K562 (cell line): ENCODE measurements around the gene FAM83E. TPM values are rescaled to one million over a fixed set of nuclear protein-coding genes. Genes with fewer than 3 reads are reported as not detected.

ENCODE experiments used
- ARNT ChIP-seq, 2 experiments: fragments of 450-650 bp; IDR thresholded peaks; 2 replicates each; pipeline ENCODE4 v1.6.1; 2016; ENCODE audit warnings: mild to moderate bottlenecking in 1 of 2
- CBX2 ChIP-seq: fragments of 200-600 bp; sonication (generic); IDR thresholded peaks from one replicate; pipeline ENCODE4 v1.6.1; 2012; ENCODE audit warnings: mild to moderate bottlenecking, low read length, inconsistent platforms; ENCODE audit not compliant: insufficient read depth, poor library complexity, severe bottlenecking
- CHD2 ChIP-seq: IDR thresholded peaks from 2 replicates; pipeline ENCODE4 v1.6.1; 2011; ENCODE audit warnings: low read depth, low read length
- CSDE1 ChIP-seq, 2 experiments: fragments of 450-650 bp; IDR thresholded peaks; 2 replicates each; pipeline ENCODE4 v1.6.1; 2016; ENCODE audit warnings: mild to moderate bottlenecking in 1 of 2
- DACH1 ChIP-seq: fragments of 450-650 bp; IDR thresholded peaks from 2 replicates; pipeline ENCODE4 v1.6.1; 2018; ENCODE audit not compliant: partially characterized antibody
- ERF ChIP-seq: fragments of 450-650 bp; formaldehyde crosslinking; IDR thresholded peaks from 2 replicates; pipeline ENCODE4 v1.4.0; 2020; ENCODE audit warnings: mild to moderate bottlenecking, mixed read lengths
- FOXK2 ChIP-seq, 2 experiments: fragments of 450-650 bp; IDR thresholded peaks in 1 of 2; conservative IDR thresholded peaks in 1 of 2; 2 replicates each; pipeline ENCODE4 v1.6.1; 2016; ENCODE audit warnings: low read depth in 2 of 2, mild to moderate bottlenecking in 1 of 2
- MCM3 ChIP-seq: fragments of 450-650 bp; IDR thresholded peaks from 2 replicates; pipeline ENCODE4 v1.6.1; 2016
- MLX ChIP-seq, 2 experiments: fragments of 450-650 bp in 1 of 2; sonication (generic) in 1 of 2; formaldehyde crosslinking; conservative IDR thresholded peaks; 2 replicates each; pipeline versions ENCODE4 v1.4.0 to v1.8.1; 2020 to 2022; ENCODE audit warnings: mild to moderate bottlenecking in 1 of 2, missing genetic modification reagents in 1 of 2
- OTX1 ChIP-seq: fragments of 450-650 bp; formaldehyde crosslinking; IDR thresholded peaks from 2 replicates; pipeline ENCODE4 v1.4.0; 2022; ENCODE audit warnings: mild to moderate bottlenecking
- POLR3G ChIP-seq: IDR thresholded peaks from 2 replicates; pipeline ENCODE4 v1.6.1; 2011; ENCODE audit not compliant: insufficient read length, insufficient replicate concordance; ENCODE audit errors: extremely low read depth
- SIN3A ChIP-seq, 2 experiments: fragments of 150-350 bp in 1 of 2; IDR thresholded peaks; 2 replicates each; pipeline ENCODE4 v1.6.1; 2011 to 2016; ENCODE audit warnings: borderline replicate concordance in 2 of 2, low read depth in 2 of 2, low read length in 2 of 2, mild to moderate bottlenecking in 2 of 2, moderate library complexity in 2 of 2; ENCODE audit not compliant: control insufficient read depth in 1 of 2
- SIRT6 ChIP-seq: IDR thresholded peaks from one replicate; pipeline ENCODE4 v1.6.1; 2012; ENCODE audit warnings: low read depth, mild to moderate bottlenecking, control low read depth, inconsistent platforms, low read length, moderate library complexity
- SRF ChIP-seq, 2 experiments: fragments of 250-450, 450-650 bp in 1 of 2; sonication (Bioruptor Pico) in 1 of 2; sonication (generic) in 1 of 2; formaldehyde crosslinking; IDR thresholded peaks; 2 replicates each; pipeline versions ENCODE4 v1.5.0 to v1.5.1; 2020 to 2022; ENCODE audit warnings: mild to moderate bottlenecking in 1 of 2, missing genetic modification reagents in 1 of 2
- SRSF9 ChIP-seq: fragments of 200-400 bp; formaldehyde crosslinking; IDR thresholded peaks from 2 replicates; pipeline ENCODE4 v1.6.1; 2017; ENCODE audit warnings: low read depth, low read length, borderline replicate concordance
- TCF7L2 ChIP-seq: fragments of 150-350 bp; IDR thresholded peaks from 2 replicates; pipeline ENCODE4 v1.6.1; 2016; ENCODE audit warnings: low read depth, mild to moderate bottlenecking, low read length, moderate library complexity
- TFAM ChIP-seq: fragments of 250-450 bp; sonication (Bioruptor Pico); conservative IDR thresholded peaks from 2 replicates; pipeline ENCODE4 v1.5.0; 2021; ENCODE audit warnings: mild to moderate bottlenecking, moderate library complexity
- TFE3 ChIP-seq: fragments of 450-650 bp; formaldehyde crosslinking; IDR thresholded peaks from 2 replicates; pipeline ENCODE4 v1.4.0; 2020; ENCODE audit warnings: mild to moderate bottlenecking, mixed read lengths
- polyA plus RNA-seq, 8 experiments: library from polyadenylated mRNA; depleted of rRNA in 4 of 8; stranded (reverse) in 5 of 8; unstranded in 3 of 8; fragments of >200 nt; fragmentation: Nextera tagmentation in 2 of 8; fragmentation: Illumina TruSeq in 1 of 8; extraction: Ambion mirVana in 2 of 8; extraction: Trizol in 1 of 8; gene quantifications; 2 replicates each; pipeline versions ENCODE4 v1.2.1 to v1.2.3, GENCODE V29; 2011 to 2014; ENCODE audit warnings: inconsistent platforms in 1 of 8, missing spikeins in 1 of 8
- total RNA-seq, 7 experiments: library from RNA; depleted of rRNA in 6 of 7; stranded (reverse); fragments of >200 nt in 6 of 7; fragmentation: Illumina TruSeq in 2 of 7; extraction: Trizol in 2 of 7; gene quantifications; 2 replicates each; pipeline versions ENCODE4 v1.2.1 to v1.2.3, GENCODE V29; 2011 to 2021; ENCODE audit warnings: low replicate concordance in 1 of 7
- TF ChIP-seq, protein P1 (sequence below): fragments of 250-450 bp; sonication (Bioruptor Pico); IDR thresholded peaks from 2 replicates; pipeline ENCODE4 v1.5.0; 2021; ENCODE audit warnings: mild to moderate bottlenecking, borderline replicate concordance
- TF ChIP-seq, protein P2 (sequence below): fragments of 450-650 bp; IDR thresholded peaks from 2 replicates; pipeline ENCODE4 v1.6.1; 2017; ENCODE audit warnings: mild to moderate bottlenecking, moderate library complexity

Gene FAM83E
- total and polyA plus RNA-seq, 9 of the 15 experiments (the other 6 are each of a cell fraction or from before 2014, with no cell fraction given), result 0.15 to 0.87 (median 0.29) TPM; not detected in 4

DNA sequence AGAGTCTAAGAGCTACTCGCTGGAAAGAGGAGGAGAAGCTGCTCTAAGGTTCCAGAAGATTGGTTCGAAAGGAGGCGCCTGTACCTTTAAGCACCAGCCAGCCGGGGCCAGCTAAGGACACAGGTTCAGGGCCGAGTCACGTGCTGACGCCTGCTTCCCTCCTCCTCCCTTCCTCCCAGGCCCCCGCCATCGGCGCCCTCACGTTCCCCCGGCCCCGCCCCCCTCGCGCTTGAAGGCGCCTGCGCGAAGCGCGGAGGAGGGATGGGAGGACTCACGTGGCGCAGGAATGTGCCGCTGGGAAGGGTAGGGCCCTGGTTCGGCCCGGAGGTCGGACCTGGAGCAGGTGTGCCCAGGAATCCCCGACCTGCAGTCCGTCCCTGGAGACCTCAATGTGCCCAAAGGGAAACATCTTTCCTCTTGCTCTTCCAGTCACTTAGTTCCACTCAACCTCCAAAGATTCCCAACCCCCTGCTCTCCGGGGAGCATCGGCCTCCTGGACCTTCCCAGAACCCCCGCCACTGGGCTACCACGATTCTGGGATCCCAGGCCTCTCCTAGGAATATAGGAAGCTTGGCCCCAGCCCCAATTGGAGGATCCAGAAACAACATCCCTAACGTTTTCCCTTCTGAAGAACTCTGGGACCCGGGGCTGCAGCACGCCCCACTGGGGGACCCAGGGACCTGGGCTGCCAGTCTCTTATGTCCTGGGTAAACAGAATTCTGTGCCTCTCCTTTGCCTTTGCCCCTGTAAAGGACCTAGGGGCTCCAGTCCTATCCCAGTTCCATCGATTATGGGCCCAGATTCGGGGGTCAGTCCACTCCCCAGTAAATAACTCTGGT, 19.8 kb upstream of the FAM83E start (continued):
- TF ChIP-seq MCM3, result no peak
- TF ChIP-seq CHD2, result no peak
- no peak for TF ChIP-seq SRSF9
- TF ChIP-seq CSDE1 (IDR thresholded peaks at IDR 0.05), result no peak
- no peak for TF ChIP-seq POLR3G
- no peak for TF ChIP-seq CBX2
- TF ChIP-seq TFAM (CRISPR knock-in tag), result no peak
- TF ChIP-seq ERF (CRISPR knock-in tag), result 0 out of 2 replicates have a peak, but pooled peaks have one; percentile 44
- TF ChIP-seq, protein P1, sequence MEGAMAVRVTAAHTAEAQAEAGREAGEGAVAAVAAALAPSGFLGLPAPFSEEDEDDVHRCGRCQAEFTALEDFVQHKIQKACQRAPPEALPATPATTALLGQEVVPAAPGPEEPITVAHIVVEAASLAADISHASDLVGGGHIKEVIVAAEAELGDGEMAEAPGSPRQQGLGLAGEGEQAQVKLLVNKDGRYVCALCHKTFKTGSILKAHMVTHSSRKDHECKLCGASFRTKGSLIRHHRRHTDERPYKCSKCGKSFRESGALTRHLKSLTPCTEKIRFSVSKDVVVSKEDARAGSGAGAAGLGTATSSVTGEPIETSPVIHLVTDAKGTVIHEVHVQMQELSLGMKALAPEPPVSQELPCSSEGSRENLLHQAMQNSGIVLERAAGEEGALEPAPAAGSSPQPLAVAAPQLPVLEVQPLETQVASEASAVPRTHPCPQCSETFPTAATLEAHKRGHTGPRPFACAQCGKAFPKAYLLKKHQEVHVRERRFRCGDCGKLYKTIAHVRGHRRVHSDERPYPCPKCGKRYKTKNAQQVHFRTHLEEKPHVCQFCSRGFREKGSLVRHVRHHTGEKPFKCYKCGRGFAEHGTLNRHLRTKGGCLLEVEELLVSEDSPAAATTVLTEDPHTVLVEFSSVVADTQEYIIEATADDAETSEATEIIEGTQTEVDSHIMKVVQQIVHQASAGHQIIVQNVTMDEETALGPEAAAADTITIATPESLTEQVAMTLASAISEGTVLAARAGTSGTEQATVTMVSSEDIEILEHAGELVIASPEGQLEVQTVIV (CRISPR knock-in tag), result no peak
- peak; percentile 39 to 80; a peak in 2 of 4 replicates for TF ChIP-seq FOXK2 (conservative IDR thresholded peaks at IDR 0.05 in 1 of 2, IDR thresholded peaks at IDR 0.05 in 1 of 2; ENCODE audit: low read depth in 2 of 2)
- peak in 1 of 2 experiments; percentile 27; a peak in 1 of 4 replicates for TF ChIP-seq SIN3A (IDR thresholded peaks at IDR 0.05; ENCODE audit: borderline replicate concordance in 2 of 2, control insufficient read depth in 1 of 2, low read depth in 2 of 2, low read length in 2 of 2)
- no peak; a peak in 2 of 4 replicates for TF ChIP-seq SRF (CRISPR knock-in tag; IDR thresholded peaks at IDR 0.05)
- no peak for TF ChIP-seq ARNT (IDR thresholded peaks at IDR 0.05)
- TF ChIP-seq, protein P2, sequence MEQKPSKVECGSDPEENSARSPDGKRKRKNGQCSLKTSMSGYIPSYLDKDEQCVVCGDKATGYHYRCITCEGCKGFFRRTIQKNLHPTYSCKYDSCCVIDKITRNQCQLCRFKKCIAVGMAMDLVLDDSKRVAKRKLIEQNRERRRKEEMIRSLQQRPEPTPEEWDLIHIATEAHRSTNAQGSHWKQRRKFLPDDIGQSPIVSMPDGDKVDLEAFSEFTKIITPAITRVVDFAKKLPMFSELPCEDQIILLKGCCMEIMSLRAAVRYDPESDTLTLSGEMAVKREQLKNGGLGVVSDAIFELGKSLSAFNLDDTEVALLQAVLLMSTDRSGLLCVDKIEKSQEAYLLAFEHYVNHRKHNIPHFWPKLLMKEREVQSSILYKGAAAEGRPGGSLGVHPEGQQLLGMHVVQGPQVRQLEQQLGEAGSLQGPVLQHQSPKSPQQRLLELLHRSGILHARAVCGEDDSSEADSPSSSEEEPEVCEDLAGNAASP, result peak; percentile 100
- TF ChIP-seq TCF7L2, result no peak
- TF ChIP-seq SIRT6, result no peak
- no peak for TF ChIP-seq MLX (CRISPR knock-in tag; conservative IDR thresholded peaks at IDR 0.05)
- no peak for TF ChIP-seq DACH1
- TF ChIP-seq TFE3, result peak; percentile 96
- no peak for TF ChIP-seq OTX1 (CRISPR knock-in tag)
